ENCODE measurements around the gene MAEL.

MAEL gene

GRCh38 chr1:166977951-166978350, 11.1 kb upstream of the MAEL start:
- Histone ChIP-seq H3K4me3 (ENCODE audit: low read length in 2 of 2) (no peak overlapping the region), H3K27me3 (ENCODE audit: control insufficient read depth in 2 of 2, insufficient read depth in 2 of 2, low read length in 2 of 2) (peaks cover 10 to 20% of the 10 kb centered on the region in 2 donors), H3K27ac (ENCODE audit: low read depth in 2 of 2, low read length in 2 of 2) (no peak overlapping the region), H3K36me3 (ENCODE audit: control insufficient read depth in 2 of 2, insufficient read depth in 2 of 2, low read length in 2 of 2) (no peaks in the 10 kb centered on the region), H3K9ac (ENCODE audit: low read depth in 1 of 2, low read length in 2 of 2) (no peak overlapping the region), H3K4me1 (ENCODE audit: control insufficient read depth in 2 of 2, insufficient read depth in 2 of 2, low read length in 2 of 2) (peaks cover 7 to 11% of the 10 kb centered on the region in 2 donors), H3K9me3 (ENCODE audit: control insufficient read depth in 2 of 2, low read length in 2 of 2) (no peaks in the 10 kb centered on the region)

GRCh38 chr1:166978821-166979220, 10.3 kb upstream of the MAEL start:
- Histone ChIP-seq H3K4me1 (ENCODE audit: control insufficient read depth in 2 of 2, insufficient read depth in 2 of 2, low read length in 2 of 2) (peaks cover 7 to 11% of the 10 kb centered on the region in 2 donors), H3K27me3 (ENCODE audit: control insufficient read depth in 2 of 2, insufficient read depth in 2 of 2, low read length in 2 of 2) (peaks cover 7 to 17% of the 10 kb centered on the region in 2 donors), H3K27ac (ENCODE audit: low read depth in 2 of 2, low read length in 2 of 2) (no peak overlapping the region), H3K36me3 (ENCODE audit: control insufficient read depth in 2 of 2, insufficient read depth in 2 of 2, low read length in 2 of 2) (no peaks in the 10 kb centered on the region), H3K9ac (ENCODE audit: low read depth in 1 of 2, low read length in 2 of 2) (no peak overlapping the region), H3K4me3 (ENCODE audit: low read length in 2 of 2) (no peak overlapping the region), H3K9me3 (ENCODE audit: control insufficient read depth in 2 of 2, low read length in 2 of 2) (no peaks in the 10 kb centered on the region)

GRCh38 chr1:166980383-166980782, 8.7 kb upstream of the MAEL start:
- H3K27ac ChIP-seq (ENCODE audit: low read depth in 2 of 2, low read length in 2 of 2), result no peak overlapping the region
- H3K36me3 ChIP-seq (ENCODE audit: control insufficient read depth in 2 of 2, insufficient read depth in 2 of 2, low read length in 2 of 2), result no peaks in the 10 kb centered on the region
- no peaks in the 10 kb centered on the region for H3K9me3 ChIP-seq (ENCODE audit: control insufficient read depth in 2 of 2, low read length in 2 of 2)
- H3K27me3 ChIP-seq (ENCODE audit: control insufficient read depth in 2 of 2, insufficient read depth in 2 of 2, low read length in 2 of 2), result peaks cover 0 to 7% of the 10 kb centered on the region in 2 donors
- H3K4me3 ChIP-seq (ENCODE audit: low read length in 2 of 2), result no peak overlapping the region
- no peak overlapping the region for H3K9ac ChIP-seq (ENCODE audit: low read depth in 1 of 2, low read length in 2 of 2)
- H3K4me1 ChIP-seq (ENCODE audit: control insufficient read depth in 2 of 2, insufficient read depth in 2 of 2, low read length in 2 of 2), result peaks cover 0 to 6% of the 10 kb centered on the region in 2 donors

- Histone ChIP-seq H3K4me1 (ENCODE audit: control insufficient read depth in 2 of 2, insufficient read depth in 2 of 2, low read length in 2 of 2) (peaks cover 0 to 5% of the 10 kb centered on the region in 2 donors), H3K9me3 (ENCODE audit: control insufficient read depth in 2 of 2, low read length in 2 of 2) (no peaks in the 10 kb centered on the region), H3K9ac (ENCODE audit: low read depth in 1 of 2, low read length in 2 of 2) (no peak overlapping the region), H3K4me3 (ENCODE audit: low read length in 2 of 2) (no peak overlapping the region), H3K27ac (ENCODE audit: low read depth in 2 of 2, low read length in 2 of 2) (no peak overlapping the region), H3K36me3 (ENCODE audit: control insufficient read depth in 2 of 2, insufficient read depth in 2 of 2, low read length in 2 of 2) (no peaks in the 10 kb centered on the region), H3K27me3 (ENCODE audit: control insufficient read depth in 2 of 2, insufficient read depth in 2 of 2, low read length in 2 of 2) (peaks cover 0 to 7% of the 10 kb centered on the region in 2 donors)
Observed at GRCh38 chr1:166980818-166981217, 8.3 kb upstream of the MAEL start.

GRCh38 chr1:166981589-166981988, 7.5 kb upstream of the MAEL start:
- no peaks in the 10 kb centered on the region for H3K27me3 ChIP-seq (ENCODE audit: control insufficient read depth in 2 of 2, insufficient read depth in 2 of 2, low read length in 2 of 2)
- H3K9me3 ChIP-seq (ENCODE audit: control insufficient read depth in 2 of 2, low read length in 2 of 2), result no peaks in the 10 kb centered on the region
- H3K27ac ChIP-seq (ENCODE audit: low read depth in 2 of 2, low read length in 2 of 2), result no peak overlapping the region
- no peak overlapping the region for H3K9ac ChIP-seq (ENCODE audit: low read depth in 1 of 2, low read length in 2 of 2)
- no peaks in the 10 kb centered on the region for H3K4me1 ChIP-seq (ENCODE audit: control insufficient read depth in 2 of 2, insufficient read depth in 2 of 2, low read length in 2 of 2)
- H3K36me3 ChIP-seq (ENCODE audit: control insufficient read depth in 2 of 2, insufficient read depth in 2 of 2, low read length in 2 of 2), result no peaks in the 10 kb centered on the region
- no peak overlapping the region for H3K4me3 ChIP-seq (ENCODE audit: low read length in 2 of 2)

GRCh38 chr1:166999075-166999474, 10.0 kb downstream of the MAEL start:
- Histone ChIP-seq H3K27ac (ENCODE audit: low read depth in 2 of 2, low read length in 2 of 2) (no peak overlapping the region), H3K9me3 (ENCODE audit: control insufficient read depth in 2 of 2, low read length in 2 of 2) (no peaks in the 10 kb centered on the region), H3K27me3 (ENCODE audit: control insufficient read depth in 2 of 2, insufficient read depth in 2 of 2, low read length in 2 of 2) (no peaks in the 10 kb centered on the region), H3K36me3 (ENCODE audit: control insufficient read depth in 2 of 2, insufficient read depth in 2 of 2, low read length in 2 of 2) (no peaks in the 10 kb centered on the region), H3K4me1 (ENCODE audit: control insufficient read depth in 2 of 2, insufficient read depth in 2 of 2, low read length in 2 of 2) (no peaks in the 10 kb centered on the region), H3K9ac (ENCODE audit: low read depth in 1 of 2, low read length in 2 of 2) (no peak overlapping the region), H3K4me3 (ENCODE audit: low read length in 2 of 2) (no peak overlapping the region)

- H3K27ac ChIP-seq (ENCODE audit: low read depth in 2 of 2, low read length in 2 of 2), result no peak overlapping the region
- no peaks in the 10 kb centered on the region for H3K27me3 ChIP-seq (ENCODE audit: control insufficient read depth in 2 of 2, insufficient read depth in 2 of 2, low read length in 2 of 2)
- no peak overlapping the region for H3K9ac ChIP-seq (ENCODE audit: low read depth in 1 of 2, low read length in 2 of 2)
- H3K4me3 ChIP-seq (ENCODE audit: low read length in 2 of 2), result no peak overlapping the region
- H3K4me1 ChIP-seq (ENCODE audit: control insufficient read depth in 2 of 2, insufficient read depth in 2 of 2, low read length in 2 of 2), result no peaks in the 10 kb centered on the region
- H3K36me3 ChIP-seq (ENCODE audit: control insufficient read depth in 2 of 2, insufficient read depth in 2 of 2, low read length in 2 of 2), result no peaks in the 10 kb centered on the region
- no peaks in the 10 kb centered on the region for H3K9me3 ChIP-seq (ENCODE audit: control insufficient read depth in 2 of 2, low read length in 2 of 2)
Observed at GRCh38 chr1:166999500-167000055, 10.5 kb downstream of the MAEL start.

GRCh38 chr1:167000546-167000945, 11.5 kb downstream of the MAEL start:
- H3K4me1 ChIP-seq (ENCODE audit: control insufficient read depth in 2 of 2, insufficient read depth in 2 of 2, low read length in 2 of 2), result no peaks in the 10 kb centered on the region
- no peak overlapping the region for H3K9ac ChIP-seq (ENCODE audit: low read depth in 1 of 2, low read length in 2 of 2)
- no peaks in the 10 kb centered on the region for H3K36me3 ChIP-seq (ENCODE audit: control insufficient read depth in 2 of 2, insufficient read depth in 2 of 2, low read length in 2 of 2)
- H3K27me3 ChIP-seq (ENCODE audit: control insufficient read depth in 2 of 2, insufficient read depth in 2 of 2, low read length in 2 of 2), result no peaks in the 10 kb centered on the region
- no peaks in the 10 kb centered on the region for H3K9me3 ChIP-seq (ENCODE audit: control insufficient read depth in 2 of 2, low read length in 2 of 2)
- H3K27ac ChIP-seq (ENCODE audit: low read depth in 2 of 2, low read length in 2 of 2), result no peak overlapping the region
- H3K4me3 ChIP-seq (ENCODE audit: low read length in 2 of 2), result no peak overlapping the region

- no peaks in the 10 kb centered on the region for H3K4me1 ChIP-seq (ENCODE audit: control insufficient read depth in 2 of 2, insufficient read depth in 2 of 2, low read length in 2 of 2)
- H3K27me3 ChIP-seq (ENCODE audit: control insufficient read depth in 2 of 2, insufficient read depth in 2 of 2, low read length in 2 of 2), result no peaks in the 10 kb centered on the region
- H3K9ac ChIP-seq (ENCODE audit: low read depth in 1 of 2, low read length in 2 of 2), result no peak overlapping the region
- no peaks in the 10 kb centered on the region for H3K9me3 ChIP-seq (ENCODE audit: control insufficient read depth in 2 of 2, low read length in 2 of 2)
- H3K4me3 ChIP-seq (ENCODE audit: low read length in 2 of 2), result no peak overlapping the region
- no peaks in the 10 kb centered on the region for H3K36me3 ChIP-seq (ENCODE audit: control insufficient read depth in 2 of 2, insufficient read depth in 2 of 2, low read length in 2 of 2)
- no peak overlapping the region for H3K27ac ChIP-seq (ENCODE audit: low read depth in 2 of 2, low read length in 2 of 2)
Observed at GRCh38 chr1:167002354-167002753, 13.3 kb downstream of the MAEL start.

- Histone ChIP-seq H3K27ac (ENCODE audit: low read depth in 2 of 2, low read length in 2 of 2) (no peak overlapping the region), H3K36me3 (ENCODE audit: control insufficient read depth in 2 of 2, insufficient read depth in 2 of 2, low read length in 2 of 2) (no peaks in the 10 kb centered on the region), H3K4me1 (ENCODE audit: control insufficient read depth in 2 of 2, insufficient read depth in 2 of 2, low read length in 2 of 2) (no peaks in the 10 kb centered on the region), H3K27me3 (ENCODE audit: control insufficient read depth in 2 of 2, insufficient read depth in 2 of 2, low read length in 2 of 2) (no peaks in the 10 kb centered on the region), H3K4me3 (ENCODE audit: low read length in 2 of 2) (no peak overlapping the region), H3K9ac (ENCODE audit: low read depth in 1 of 2, low read length in 2 of 2) (no peak overlapping the region), H3K9me3 (ENCODE audit: control insufficient read depth in 2 of 2, low read length in 2 of 2) (no peaks in the 10 kb centered on the region)
Observed at GRCh38 chr1:167003711-167004110, 14.6 kb downstream of the MAEL start.

Data from mucosa of rectum (tissue), 2 donors.